ENCODE results near the gene ELAC1. TPM values are rescaled to one million over a fixed set of nuclear protein-coding genes. Genes with fewer than 3 reads are reported as not detected.

ELAC1 gene
- total RNA-seq, 2 donors from 2014 or later, result 7.0 to 11.3 TPM

GRCh38 chr18:50933684-50934083, 34.2 kb upstream of the ELAC1 start:
- H3K9me3 ChIP-seq, result no peaks in the 10 kb centered on the region
- intact Hi-C loops (cut with DNase I), result no loop called here
- no peaks in the 10 kb centered on the region for H3K4me1 ChIP-seq
- no peaks in the 10 kb centered on the region for H3K27me3 ChIP-seq
- H3K36me3 ChIP-seq, result no peaks in the 10 kb centered on the region
- no peak overlapping the region for H3K27ac ChIP-seq
- no peak for DNase-seq
- H3K4me3 ChIP-seq, result no peak overlapping the region
- H3K9ac ChIP-seq (ENCODE audit: low read depth in 2 of 2, low read length in 2 of 2), result no peak overlapping the region
- no peak for TF ChIP-seq CTCF (IDR thresholded peaks at IDR 0.05)

DNA sequence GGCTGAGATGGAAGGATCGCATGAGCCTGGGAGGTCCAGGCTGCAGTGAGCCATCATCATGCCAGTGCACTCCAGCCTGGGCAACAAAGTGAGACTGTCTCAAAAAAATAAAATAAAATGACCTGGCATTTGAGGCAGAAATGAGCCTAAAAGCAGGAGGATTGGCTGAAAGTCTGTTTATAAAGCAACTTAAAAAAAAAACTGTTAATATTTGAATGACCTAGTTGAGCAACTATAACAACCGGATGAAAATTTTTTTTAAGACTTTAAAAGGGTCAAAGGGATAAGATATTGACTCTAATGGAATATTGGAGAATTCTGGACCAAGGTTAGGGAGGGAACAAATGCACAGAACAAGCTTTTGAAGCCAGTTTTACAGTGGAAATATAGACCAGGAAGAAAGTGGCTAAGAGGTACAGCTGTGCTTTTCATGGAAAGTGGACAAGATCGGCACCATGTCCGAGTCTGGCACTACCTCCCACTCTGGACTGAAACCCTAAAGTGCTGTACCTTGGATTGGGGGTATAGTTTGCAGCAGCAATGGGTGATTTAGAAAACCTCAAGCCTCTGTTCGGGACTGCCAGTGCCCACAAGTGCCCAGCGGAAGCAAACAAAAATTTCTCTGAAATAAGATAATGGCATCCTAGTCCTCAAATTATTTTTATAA, 33.2 kb upstream of the ELAC1 start:
- no peaks in the 10 kb centered on the region for H3K36me3 ChIP-seq
- DNase-seq, result no peak
- TF ChIP-seq CTCF (IDR thresholded peaks at IDR 0.05), result no peak

GRCh38 chr18:50935493-50936191, 32.2 kb upstream of the ELAC1 start:
- no peak for TF ChIP-seq CTCF (IDR thresholded peaks at IDR 0.05)
- Histone ChIP-seq H3K9ac (ENCODE audit: low read depth in 2 of 2, low read length in 2 of 2) (no peak overlapping the region), H3K27ac (no peak overlapping the region), H3K4me1 (no peaks in the 10 kb centered on the region), H3K36me3 (no peaks in the 10 kb centered on the region), H3K9me3 (no peaks in the 10 kb centered on the region), H3K27me3 (no peaks in the 10 kb centered on the region), H3K4me3 (no peak overlapping the region)
- intact Hi-C loops (cut with DNase I), result no loop called here
- no peak for DNase-seq

More for the DNA sequence above, 33.2 kb upstream of the ELAC1 start:
- H3K9ac ChIP-seq (ENCODE audit: low read depth in 2 of 2, low read length in 2 of 2), result no peak overlapping the region
- H3K4me3 ChIP-seq, result no peak overlapping the region
- H3K27ac ChIP-seq, result no peak overlapping the region
- H3K4me1 ChIP-seq, result no peaks in the 10 kb centered on the region
- intact Hi-C loops (cut with DNase I), result no loop called here
- no peaks in the 10 kb centered on the region for H3K27me3 ChIP-seq
- no peaks in the 10 kb centered on the region for H3K9me3 ChIP-seq

GRCh38 chr18:50937183-50937582, 30.7 kb upstream of the ELAC1 start:
- Histone ChIP-seq H3K9me3 (no peaks in the 10 kb centered on the region), H3K36me3 (no peaks in the 10 kb centered on the region), H3K4me1 (no peaks in the 10 kb centered on the region), H3K9ac (ENCODE audit: low read depth in 2 of 2, low read length in 2 of 2) (no peak overlapping the region), H3K4me3 (no peak overlapping the region), H3K27me3 (no peaks in the 10 kb centered on the region), H3K27ac (no peak overlapping the region)
- intact Hi-C loops (cut with DNase I), result no loop called here
- DNase-seq, result no peak
- TF ChIP-seq CTCF (IDR thresholded peaks at IDR 0.05), result no peak

DNA sequence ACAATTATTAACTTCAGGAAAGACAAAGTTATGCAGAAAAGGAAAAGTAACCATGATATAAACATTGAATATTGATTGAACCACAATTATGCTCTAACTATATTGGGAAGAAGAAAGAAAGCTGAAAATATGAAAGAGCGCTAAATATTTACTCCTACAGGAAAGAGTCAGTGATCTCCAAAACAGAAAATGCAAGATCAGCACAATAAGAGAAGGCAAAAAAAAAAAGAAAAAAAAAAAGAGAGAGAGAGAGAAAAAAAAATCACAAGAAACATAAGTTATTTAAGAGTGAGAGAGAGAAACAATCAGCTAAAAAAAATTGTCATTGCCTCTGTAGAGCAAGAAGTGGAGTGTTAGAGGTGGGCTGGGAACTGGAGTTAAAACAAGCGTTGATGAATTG, 28.9 kb upstream of the ELAC1 start:
- H3K4me1 ChIP-seq, result no peaks in the 10 kb centered on the region

More for the DNA sequence above, 28.9 kb upstream of the ELAC1 start:
- intact Hi-C loops (cut with DNase I), result no loop called here
- Histone ChIP-seq H3K9ac (ENCODE audit: low read depth in 2 of 2, low read length in 2 of 2) (no peak overlapping the region), H3K9me3 (no peaks in the 10 kb centered on the region), H3K27ac (no peak overlapping the region), H3K27me3 (no peaks in the 10 kb centered on the region), H3K36me3 (no peaks in the 10 kb centered on the region), H3K4me3 (no peak overlapping the region)
- no peak for TF ChIP-seq CTCF (IDR thresholded peaks at IDR 0.05)
- DNase-seq, result no peak

All from colonic mucosa (tissue), 4 donors.